HG02642 (cell line): ENCODE data around the gene NEK9.
"Not testable (repeated sequence)": the region's sequence is repeated elsewhere in the genome, so short reads cannot be mapped to it uniquely, and the experiment has no call there.

Experiments used
- ATAC-seq: cut with Tn5 transposase; IDR thresholded peaks from one replicate; pipeline ENCODE4 v1.9.1; 2021; ENCODE audit warnings: mild to moderate bottlenecking; ENCODE audit not compliant: unreplicated experiment, poor library complexity

The NEK9 gene

DNA sequence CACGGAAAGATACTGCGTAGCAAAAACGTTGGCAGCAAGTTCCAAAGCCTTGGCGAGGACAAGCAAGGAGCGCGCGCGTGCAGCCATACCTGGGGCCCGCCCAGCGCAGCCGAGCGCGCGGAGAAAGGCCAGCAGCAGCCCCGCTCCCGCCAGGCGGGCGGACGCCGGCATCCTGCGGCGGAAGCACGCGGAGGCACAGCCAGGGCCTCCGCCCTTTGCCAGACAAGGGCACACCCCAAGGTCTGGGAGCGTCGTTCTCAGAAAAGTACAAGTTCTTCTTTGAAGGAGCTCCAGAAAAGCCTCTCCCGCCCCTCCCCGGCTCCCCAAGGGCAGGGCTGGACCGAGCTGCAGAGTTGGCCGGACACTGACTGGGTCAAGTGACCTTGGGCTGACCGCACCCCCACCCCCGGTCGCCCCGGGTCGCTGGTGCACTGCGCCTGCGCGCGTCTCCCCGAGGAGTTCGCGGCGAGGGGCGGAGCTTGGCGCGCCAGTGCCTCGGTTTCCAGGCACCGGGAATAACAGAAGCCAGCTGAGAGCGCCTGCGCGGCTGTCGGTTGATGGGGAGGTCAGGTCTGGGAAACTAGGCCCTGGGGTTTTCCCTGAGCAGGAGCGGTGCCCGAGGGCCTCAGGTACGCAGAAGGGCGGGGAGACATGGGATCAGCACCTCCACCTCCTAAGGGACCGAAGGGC is 57.6 kb downstream of the NEK9 start, which contains the start of gene ZC2HC1C:
Gene ZC2HC1C, plus strand, starts transcription at position 521 of the 690 bp plus-strand sequence. CDS start 933 bp downstream, outside the sequence.
- peak; percentile 77 for ATAC-seq

DNA sequence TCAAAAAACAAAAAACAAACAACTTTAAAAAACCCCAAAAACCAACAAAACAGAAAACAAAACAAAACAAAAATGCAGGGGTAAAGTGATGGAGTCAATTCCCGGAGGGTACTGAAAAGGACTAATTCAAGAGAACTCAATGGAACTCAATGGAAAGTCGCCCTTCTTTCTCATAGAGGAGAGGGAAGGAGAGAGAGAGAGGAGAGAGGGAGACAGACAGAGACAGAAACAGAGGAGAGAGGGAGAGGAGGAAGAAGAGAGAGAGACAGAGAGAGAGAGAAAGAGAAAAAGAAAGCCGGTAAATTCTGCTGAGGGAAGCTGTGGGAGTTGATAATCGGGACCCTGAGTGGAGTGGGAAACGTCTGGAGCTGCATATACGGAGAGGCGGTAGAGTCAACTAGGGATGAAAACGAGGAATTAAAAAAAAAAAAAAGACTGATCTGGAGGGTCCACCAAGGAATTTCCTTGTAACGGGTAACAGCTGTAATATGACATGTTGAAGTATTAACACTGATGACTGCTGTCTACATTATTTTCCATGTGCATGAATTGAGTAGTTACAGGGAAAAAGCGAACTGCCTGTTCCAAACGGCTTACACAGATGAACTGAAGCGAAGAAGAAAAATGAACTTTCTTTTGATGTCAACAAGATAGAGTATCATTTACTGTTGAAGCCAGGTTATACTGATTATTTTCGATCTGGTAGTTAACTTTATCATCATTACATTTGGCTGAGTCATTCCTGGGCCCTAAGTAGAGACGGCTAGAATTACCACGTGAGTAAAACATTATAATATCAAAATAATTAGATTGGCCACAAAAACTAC is 58.3 kb downstream of the NEK9 start:
- no peak for ATAC-seq

DNA sequence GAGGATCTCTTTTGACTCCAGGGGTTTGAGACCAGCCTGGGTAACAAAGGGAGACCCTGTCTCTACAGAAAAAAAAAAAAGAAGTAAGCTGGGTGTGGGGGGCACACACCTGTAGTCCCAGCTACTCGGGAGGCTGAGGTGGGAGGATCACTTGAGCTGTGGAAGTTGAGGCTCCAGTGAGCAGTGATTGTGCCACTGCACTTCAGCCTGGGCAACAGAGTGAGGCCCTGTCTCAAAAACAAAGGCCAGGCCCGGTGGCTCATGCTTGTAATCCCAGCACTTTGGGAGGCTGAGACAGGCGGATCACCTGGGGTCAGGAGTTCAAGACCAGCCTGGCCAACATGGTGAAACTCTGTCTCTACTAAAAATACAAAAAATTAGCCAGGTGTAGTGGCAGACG is 59.1 kb downstream of the NEK9 start:
- not testable (repeated sequence) for ATAC-seq

DNA sequence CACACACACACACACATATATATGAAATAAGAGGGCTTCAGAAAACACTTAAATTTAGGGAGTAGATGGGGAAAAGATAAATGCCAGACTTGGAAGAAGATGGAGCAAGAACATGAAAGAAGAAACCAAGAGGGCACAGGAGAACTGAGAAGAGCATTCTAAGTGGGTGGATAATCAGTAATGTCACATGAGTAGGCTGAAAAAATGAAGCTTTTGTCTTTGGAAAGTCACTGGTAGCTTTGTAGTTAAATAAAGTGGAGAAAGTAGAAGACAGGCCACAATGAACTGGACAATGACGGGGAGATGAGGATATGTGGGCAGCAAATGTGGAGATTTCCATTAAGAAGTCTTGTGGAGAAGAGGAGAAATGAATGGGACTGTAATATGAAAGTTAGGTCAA is 59.6 kb downstream of the NEK9 start:
- no peak for ATAC-seq

DNA sequence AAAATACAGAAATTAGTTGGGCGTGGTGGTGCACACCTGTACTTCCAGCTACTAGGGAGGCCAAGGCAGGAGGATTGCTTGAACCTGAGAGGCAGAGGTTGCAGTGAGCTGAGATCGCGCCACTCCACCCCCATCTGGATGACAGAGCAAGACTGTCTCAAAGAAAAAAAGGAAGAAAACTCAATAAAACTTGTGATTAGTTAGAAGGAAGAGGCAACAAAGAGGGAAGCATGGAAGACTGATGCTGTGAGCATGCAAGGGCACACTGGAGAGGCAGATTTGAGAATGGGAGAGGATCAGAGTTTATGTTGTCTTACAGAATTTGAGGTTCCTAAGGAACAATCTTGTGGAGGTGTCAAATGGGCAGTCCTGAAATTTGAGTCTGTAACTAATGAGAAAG is 60.2 kb downstream of the NEK9 start:
- no peak for ATAC-seq

DNA sequence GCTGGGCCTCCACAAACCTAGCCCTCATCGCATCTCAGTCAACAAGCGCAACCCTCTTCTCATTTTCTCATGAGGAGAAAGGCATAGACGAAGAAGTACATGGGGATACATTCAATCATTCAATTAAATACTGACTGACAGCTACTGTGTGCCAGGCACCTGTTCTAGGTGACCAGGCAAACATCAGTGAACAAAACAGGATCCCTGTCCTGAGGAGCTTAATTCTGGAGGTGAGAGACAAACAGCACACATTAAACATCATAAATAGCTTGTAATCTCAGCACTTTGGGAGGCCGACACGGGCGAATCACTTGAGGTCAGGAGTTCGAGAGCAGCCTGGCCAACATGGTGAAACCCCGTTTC is 62.7 kb downstream of the NEK9 start:
- no peak for ATAC-seq

DNA sequence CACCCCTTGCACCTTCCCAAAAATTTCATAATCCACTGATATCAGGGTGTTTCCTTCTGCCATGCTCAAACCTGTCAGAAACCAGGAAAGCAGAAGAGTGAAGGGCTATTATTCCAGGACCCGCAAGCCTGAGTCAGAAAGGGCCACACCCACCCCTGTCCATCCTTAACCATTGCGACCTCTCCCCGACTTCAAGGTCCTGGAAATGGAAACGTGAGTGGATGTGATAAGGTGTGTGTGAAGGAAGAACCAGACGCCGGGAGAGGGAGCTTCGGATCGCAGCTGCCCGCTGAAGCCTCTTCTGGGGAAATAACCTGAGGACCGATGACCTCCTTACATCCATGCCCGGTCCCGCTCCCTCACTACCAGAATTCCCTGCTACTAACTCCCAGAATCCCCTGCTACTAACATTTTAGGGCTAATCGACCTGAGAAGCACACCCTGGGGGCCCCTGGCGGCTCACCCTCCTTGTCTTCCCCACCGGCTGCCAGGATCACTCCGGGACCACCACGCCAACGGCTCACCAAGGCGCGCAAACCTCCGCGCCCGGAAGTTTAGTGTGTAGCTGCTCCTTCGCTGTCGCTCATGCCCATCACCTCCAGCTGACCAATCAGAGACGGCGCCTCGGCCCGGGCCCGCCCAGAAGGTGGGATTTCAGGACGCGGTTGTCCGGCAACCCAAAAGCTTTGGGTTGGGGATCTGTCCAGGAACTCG is 63.2 kb downstream of the NEK9 start, which contains the start of gene ACYP1:
Gene ACYP1, minus strand, starts transcription at position 534 of the 714 bp plus-strand sequence. Its CDS starts 471 bp downstream, at position 63.
- peak; percentile 98 for ATAC-seq

DNA sequence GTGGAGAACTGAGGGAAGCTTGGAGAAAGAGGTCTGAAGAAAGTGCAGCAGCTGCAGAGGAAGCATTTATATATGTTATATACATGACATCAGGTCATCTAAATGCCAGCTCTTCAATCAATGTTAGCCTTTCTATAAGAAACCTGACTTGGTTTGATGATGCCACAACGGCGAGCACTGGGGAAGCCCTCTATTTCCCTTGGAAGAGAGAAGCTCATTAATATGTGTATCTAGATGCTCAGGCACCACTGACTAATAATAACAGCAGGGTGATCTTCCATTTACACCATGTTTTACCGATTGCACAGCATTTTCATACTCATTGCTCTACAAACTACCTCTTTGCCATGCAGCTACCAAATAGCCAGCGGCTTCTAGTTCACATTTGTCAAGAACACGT is 63.8 kb downstream of the NEK9 start:
- no peak for ATAC-seq

DNA sequence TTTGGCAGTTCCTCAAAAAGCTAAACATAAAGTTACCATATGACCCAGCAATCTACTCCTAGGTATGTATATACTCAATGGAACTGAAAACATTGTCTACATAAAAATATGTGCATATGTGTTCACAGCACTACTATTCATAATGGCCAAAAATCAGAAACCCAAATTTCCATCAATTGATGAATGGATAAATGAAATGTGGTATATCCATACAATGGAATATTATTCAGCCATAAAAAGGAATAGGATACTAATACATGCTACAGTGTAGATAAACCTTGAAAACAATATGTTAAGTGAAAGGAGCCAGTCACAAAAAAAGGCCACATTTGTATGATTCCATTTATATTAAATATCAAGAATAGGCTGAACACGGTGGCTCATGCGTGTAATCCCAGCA is 66.4 kb downstream of the NEK9 start:
- ATAC-seq = no peak

DNA sequence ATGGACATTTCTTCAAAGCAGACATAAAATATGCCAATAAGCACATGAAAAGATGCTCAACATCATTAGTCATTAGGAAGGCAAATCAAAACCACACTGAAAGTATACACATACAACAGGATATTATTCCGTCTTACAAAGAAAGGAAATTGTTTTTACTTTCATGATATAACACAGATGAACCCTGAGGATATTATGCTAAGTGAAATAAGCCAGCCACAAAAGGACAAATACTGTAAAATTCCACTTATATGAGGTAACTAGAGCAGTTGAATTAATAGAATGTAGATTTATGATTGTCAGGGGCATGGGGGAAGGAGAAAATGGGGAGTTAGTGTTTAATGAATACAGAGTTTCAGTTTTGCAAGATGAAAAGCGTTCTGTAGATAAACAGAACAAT is 67.2 kb downstream of the NEK9 start:
- ATAC-seq = no peak

DNA sequence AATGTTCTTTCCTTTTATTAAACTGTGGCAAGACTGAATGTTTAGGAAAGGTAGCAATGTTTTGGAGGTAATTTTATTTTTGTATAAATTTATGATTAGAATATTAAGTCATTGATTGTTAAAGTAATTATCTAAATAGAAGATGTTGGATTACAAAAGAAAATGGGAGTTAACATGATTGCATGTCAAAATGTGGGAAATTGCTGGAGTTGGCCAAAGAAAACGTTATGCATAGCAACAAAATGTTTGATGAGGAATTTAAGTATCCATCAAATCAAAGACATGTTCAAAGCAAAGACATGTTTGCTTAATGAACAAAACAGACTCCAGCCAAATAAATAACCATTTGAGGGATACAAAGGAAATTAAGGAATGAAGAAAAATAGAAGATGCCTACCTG is 72.4 kb downstream of the NEK9 start:
- no peak for ATAC-seq

DNA sequence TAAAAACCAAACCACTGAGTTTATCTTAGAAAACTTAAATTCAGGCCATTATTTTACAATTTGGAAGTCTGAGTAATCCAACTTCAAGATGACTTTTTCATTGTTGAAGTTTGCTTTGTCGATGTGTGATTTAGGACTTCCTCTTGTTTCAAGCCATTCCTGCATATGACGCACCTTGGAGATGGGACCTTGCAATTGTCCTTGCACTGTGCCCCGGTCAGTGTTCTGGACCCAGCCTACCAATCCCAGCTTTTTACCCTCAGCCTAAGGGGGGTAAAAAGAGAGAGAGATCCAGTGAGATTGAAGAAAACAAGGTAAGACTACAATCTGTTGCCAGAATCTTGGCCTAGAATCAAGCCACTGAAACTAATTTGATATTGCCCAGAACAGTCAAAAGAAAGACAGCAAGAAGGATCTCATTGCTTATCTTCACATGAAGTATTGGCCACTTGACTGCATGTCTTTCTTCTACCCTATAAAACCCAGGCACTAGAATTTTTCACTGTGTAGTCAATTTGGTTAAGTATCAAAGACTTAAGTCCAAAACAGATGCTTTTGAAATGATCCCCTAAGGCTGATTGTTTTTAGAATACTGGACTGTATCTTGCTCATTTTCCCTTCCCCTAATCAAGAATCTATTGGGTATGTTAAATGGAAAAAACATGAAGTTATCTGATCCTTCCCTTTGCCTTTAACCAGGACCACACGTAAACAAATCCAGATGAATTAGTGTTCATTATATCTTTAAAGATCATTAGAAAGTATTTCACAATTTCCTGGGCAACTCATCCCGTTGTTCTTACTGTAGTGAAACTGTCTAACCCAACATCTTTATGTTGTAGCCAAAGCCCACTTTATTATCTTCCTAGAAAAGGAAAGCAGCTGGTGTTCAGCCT is 73.2 kb downstream of the NEK9 start:
- ATAC-seq = no peak

DNA sequence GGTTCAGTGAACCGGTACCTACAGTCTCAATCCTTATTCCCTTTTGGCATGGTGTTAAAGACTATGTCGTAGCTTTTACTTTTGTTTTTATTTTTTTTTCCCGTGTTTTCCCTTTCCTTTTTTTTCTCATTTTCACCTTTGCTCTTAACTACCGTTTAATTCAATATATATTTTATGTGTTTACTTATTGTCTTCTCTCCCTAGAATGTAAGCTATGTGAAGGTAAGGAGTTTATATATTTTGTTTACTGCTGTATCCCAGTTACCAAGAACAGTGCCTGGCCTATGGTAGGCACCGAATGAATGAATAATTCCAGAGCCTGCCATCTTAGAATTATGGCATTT is 75.3 kb downstream of the NEK9 start:
- no peak for ATAC-seq

DNA sequence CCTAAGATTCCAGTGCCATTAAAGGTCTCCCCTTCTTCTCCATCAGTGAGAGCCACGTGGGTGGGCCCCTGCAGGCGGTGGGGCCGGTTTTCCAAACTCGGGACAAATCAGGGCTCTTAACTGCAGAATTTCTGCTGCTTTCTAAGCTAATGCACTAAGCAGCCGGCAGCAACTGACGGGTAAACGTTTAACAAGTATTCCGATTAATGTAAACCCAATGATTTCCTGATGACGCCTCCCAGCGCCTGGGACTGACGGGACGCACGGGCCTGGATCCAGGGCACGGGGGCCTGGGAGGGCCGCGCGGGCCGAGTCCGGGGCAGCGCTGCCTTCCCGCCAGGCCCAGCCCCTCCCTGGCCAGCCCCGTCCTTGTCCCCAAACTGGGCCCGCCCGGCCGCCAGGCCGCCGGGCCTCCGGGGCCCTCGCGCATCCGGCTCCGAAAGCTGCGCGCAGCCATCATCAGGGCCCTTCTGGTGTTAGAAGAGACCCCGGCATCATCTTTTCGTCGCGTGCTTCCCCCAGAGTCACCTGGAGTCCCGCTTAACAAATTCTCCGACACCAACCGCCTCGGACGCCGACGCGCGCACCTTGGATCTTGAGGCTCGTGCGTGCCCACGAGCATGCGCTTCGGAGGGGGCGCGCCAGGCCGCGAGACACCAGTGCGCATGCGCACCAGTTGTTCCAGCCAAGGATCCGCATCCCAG is 75.8 kb downstream of the NEK9 start, which contains the start of gene MLH3:
Gene MLH3, minus strand, starts transcription at position 616 of the 704 bp plus-strand sequence. CDS start 1,812 bp downstream, outside the sequence.
- peak; percentile 82 for ATAC-seq

DNA sequence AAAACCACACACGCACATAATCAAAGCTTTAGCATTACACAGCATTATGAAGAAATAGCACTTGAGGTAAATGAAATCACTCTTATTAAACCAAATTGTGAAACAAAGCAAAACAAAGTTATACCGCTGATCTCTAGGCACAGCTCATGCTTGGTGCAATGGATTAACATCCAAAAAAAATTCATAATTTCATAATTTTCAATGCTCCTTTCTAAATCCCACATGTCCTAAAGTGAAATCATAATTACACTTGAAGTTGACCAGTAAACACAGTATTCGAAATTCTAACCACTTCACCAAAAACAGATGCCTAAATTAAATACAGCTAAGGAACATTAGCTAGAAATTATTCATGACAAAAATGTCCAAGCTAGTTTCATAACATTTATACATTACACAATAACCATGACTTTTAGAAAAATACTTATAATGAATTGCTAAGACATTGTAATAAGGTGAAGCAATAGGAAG is 77.1 kb downstream of the NEK9 start:
- ATAC-seq = no peak

DNA sequence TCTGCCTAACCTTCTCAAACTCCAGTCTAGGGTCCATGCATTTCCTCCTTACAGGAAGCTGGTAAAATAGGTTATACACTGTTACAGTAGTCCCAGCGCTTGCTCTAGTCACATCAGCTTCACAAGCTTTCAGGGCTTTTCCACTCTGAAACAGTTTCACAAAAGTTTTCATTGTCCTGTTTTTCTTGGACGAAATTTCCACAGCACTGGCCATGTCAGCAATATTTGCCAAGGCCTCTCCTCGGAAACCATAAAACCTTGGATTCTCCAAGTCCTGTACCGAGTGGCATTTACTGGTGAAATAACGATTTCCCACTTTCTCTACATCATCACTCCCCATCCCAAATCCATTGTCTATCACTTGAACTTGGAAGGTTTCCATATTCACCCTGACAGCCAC is 77.7 kb downstream of the NEK9 start:
- no peak for ATAC-seq

DNA sequence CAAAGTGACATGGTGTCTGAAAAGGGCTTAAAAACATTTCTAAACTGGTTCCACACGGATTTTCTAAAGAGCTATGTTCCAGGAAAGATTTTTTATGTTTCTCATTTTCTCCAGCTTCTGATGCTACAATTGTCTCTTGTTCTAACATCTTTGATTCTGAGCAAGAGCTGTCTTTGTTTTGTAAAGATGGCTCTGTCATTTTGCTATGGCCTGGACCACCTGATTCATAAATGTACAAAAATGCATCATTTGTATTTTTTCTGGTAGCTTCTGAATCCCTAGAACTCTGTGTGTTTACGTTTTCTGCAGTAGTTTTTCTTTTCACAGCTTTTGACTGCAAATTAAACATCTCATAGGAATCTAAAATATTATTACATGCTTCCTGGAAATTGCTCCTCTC is 78.7 kb downstream of the NEK9 start:
- no peak for ATAC-seq

DNA sequence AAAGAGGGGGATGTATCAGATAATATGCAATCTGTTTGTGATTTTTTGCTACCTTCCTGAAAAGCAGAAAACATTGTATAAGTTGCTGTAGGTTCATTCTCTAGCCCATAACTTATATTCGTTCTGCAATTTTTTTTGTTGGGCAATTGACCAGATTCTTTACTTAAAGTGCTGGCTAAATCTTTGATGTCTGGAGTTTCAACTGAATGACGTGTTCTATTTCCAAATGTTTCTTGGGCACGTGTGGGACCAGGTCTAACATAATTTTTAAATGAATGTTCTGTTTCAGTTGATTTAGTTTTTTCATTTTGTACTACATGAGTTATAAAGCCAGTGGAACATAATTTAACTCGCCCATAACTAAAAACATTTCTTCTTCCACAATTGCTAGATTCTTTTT is 79.3 kb downstream of the NEK9 start:
- no peak for ATAC-seq

DNA sequence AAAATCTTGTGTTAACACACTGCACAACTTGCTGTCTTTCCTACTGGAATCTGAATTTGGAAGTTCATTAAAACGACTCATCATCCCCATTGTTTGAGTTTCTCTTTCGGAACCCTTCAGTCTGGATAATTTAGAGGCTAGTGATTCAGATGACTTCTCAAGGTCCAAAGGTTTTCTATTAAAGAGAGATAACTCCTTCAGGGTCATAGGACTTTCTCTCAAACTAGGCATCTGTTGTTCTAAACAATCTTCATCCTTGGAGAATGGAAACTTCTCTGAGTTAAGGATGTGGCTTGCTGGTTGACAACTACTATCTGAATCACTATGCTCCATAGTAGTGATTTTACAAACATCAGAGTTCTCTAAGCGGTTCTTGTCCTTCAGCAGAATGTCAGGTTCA is 79.9 kb downstream of the NEK9 start:
- ATAC-seq = no peak
